GM21786 (cell line): Measurements from ENCODE around the gene AGPAT4.

ENCODE experiments used
- ATAC-seq: cut with Tn5 transposase; IDR thresholded peaks from one replicate; pipeline ENCODE4 v1.9.1; 2021; ENCODE audit not compliant: unreplicated experiment

Gene AGPAT4

DNA sequence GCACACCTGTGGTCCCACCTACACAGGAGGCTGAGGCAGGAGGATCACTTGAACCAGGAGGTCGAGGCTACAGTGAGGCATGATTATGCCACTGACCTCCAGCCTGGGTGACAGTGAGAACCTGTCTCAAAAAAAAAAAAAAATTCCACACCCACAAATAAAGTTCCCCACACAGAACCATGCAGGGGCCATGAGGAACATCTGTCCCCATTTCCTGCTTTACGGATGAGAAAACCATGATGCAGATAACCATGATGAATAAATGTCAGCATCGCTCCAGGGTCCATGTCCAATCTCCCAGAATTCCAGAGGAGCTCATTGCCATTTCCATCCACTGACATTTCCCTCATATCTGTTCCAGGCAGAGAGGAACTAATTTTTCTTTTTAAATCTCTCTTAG, 16.9 kb upstream of the AGPAT4 start:
- no peak for ATAC-seq

DNA sequence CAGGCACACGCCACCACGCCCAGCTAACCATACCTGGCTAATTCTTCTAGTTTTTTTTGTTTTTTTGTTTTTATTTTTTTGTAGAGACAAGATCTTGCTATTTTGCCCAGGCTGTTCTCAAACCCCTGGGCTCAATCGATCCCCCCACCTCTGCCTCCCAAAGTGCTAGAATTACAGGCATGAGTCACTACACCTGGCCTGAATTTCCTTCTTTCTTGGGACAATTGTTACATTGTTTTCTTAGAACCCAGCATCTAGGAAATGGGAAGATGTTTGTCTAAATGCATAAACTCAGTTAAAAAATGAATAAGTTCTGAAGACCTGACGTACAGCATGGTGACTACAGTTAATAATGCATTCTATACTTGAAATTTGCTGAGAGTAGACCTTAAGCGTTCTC, 10.8 kb upstream of the AGPAT4 start:
- ATAC-seq = no peak

DNA sequence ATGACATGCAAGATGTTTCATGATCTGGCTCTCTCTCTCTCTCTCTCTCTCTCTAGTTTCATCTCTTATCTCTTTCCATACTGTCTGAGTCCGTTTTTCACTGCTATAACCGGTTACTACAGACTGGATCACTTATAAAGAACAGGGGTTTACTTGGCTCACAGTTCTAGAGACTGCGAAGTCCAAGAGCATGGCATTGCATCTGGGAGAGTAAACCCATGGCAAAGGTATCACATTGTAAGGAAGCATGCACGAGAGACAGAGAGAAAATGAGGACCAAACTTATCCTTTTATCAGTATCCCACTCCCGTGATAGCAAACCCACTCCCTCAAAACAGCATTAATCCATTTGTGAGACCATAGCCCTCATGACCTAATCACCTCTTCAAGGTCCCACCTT, 7.2 kb upstream of the AGPAT4 start:
- no peak for ATAC-seq

DNA sequence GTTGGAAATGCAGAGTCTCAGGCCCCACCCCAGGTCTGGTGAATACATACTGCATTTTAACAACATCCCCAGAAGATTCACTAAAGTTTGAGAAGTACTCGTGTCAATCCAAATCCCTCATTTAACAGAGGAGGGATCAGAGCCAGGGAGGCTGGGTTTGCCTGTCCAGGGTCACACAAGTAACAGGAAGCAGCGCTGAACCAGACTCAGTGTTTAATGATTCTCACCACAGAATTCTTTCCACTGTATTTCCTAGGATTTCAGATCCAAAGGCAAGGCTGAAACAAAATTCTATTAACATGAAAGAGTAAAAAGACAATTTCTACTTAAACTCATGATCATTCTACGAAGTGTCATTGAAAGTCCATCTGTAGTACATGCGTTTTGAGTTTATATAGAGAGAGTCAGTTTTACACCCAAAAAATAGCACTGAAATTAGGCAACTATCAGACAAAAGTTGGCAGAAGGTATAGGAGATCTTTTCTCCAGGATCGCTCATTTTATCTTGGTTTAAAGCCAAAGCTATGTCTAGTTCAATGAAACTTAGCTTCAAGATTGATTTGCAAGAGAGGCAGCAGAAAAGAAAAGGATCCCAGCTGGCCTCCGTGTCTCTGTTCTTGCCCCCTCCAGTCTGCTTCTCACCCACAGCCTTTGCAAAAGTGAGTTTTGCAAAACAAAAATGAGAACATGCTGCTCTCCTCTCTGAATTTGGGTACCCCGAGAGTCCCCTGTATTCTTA, 6.0 kb upstream of the AGPAT4 start:
- no peak for ATAC-seq

DNA sequence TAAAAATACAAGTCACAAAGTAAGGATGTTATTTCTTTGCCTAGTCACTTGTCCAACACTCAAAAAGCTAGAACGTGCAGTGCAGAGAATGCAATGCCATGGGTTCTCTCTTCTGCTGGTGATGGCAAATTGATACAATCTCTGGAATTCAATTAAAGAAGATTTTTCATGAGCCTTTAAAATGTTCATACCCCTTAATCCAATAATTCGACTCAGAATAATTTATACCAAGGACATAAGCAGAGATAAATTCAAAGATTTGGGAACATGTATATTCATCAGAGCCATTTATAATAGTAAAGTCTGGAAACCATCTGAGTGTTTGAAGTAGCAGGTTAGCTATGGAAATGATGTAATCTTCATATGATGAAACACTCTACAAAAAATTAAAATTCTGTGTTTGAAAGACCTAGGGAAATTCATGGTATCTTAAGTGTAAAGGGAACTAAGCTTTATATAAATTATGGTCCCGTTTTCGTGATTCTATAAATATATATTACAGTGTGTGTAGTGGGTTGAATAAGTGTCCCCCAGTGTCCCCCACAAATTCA, 2.8 kb upstream of the AGPAT4 start:
- ATAC-seq = no peak

DNA sequence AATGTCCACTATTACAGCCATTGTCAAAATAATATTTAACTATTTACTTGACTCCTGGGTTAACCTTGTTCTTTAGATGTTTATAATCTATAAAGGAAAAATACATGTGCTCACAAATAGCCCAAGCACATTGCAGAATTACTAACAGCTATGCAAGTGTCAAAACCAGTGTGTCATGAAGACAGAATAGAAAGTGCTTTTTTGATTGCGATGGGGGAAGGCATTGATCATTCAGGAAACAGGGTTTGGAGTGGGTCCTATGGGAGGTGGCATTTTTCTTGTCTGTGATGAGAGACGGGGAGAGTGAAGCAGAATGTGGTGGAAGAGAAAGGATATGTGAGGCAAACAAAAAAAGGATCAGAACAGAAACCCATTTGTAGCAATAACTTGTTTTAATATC, 1.0 kb upstream of the AGPAT4 start:
- no peak for ATAC-seq

DNA sequence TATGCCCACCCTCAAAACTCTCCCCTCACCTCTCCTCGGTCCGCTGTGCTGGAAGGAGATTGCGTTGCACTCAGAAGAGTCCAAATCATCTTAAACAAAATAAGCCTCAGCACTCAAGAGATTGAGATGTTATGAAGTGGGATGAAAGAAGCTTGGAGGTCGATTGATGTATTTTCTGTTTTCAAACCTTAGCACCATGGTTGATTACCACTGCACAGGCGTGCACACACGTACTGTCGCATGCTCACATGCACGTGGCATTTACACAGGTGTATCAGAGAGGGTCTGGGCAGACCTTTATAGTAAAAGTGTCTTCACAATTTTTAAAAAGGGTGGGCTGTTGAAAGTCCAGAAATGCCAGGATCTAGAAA, 612 bp upstream of the AGPAT4 start:
- no peak for ATAC-seq

DNA sequence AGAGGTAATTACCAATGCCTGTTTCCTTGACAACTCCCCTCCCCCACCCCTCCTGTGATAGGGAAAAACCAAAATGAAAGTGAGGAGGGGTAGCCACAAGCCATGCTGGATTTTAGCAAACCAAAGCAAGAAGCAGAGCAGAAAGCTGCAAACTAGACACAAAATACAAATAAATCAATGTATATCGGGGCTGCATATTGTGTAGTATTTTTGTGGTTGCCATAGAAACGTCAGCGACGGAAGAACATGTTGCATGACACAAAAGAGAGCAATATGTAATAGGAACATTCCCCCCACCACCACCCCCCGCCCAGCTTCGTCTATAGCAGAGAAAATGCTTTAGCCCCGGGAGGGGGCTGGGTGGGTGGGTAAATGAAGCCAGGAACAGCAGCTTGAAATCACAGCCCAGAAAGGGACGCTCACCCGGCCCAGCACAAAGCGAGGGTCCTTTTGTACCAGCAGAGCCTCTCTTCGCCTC, 548 bp downstream of the AGPAT4 start:
- ATAC-seq = no peak

DNA sequence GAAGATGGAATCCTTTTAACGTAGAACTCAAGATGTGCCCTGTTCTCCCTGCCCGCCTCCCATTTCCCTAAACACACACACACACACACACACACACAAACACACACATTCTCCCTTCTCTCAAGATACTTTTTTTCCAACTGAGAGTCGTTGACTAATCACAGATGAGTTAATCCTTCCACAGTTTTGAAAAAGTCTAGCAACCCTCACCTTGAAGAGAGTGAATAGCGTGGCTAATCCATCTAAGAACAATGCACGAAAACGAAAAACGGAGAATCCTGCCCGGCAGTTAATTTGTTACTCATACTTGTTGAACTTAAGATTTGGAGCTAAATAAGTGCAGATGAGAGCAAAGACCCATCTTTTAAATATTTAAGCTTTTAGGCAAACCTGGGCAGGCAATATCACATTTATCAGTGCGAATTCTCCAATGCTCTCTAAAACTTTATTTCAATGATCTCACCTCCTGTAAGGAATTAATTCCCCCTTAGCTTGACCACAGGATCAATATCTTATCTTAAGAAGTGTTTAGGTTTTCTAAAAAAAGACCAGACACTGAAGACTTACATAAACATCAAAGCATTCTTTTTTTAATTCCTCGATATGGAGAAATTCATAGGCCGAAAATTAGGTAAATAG, 1.1 kb downstream of the AGPAT4 start:
- ATAC-seq = no peak

DNA sequence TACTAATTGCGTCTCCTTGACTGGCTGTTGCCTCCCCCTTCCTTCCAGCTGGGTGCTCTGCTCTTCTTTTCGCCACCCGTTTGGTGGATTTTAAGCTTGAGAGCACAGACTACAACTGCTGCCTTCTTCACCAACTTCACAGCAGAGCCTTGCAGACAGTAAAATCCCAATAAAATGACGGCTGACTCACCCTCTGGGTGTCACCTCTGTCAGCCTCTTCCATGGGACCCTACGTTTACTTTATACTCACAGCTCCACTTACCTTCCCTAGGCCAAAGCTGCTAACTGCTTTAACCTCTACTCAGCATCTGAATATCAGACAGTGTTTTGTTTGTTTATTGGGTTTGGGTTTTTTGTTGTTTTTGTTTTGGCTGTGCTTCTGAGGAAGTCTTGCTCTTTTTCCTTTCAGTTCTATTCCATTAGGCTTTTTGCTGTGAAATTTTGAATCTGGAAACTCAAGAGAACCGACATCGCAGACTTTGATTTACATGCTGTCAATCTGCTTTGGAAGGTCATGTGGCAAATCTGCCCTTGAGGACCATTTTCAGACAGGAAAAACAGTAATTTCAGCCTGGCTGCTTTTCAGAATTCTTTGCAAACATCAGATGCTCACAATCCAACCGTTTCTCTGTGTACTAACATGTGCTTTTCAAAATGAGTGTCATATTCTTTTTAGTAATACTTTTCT, 2.4 kb downstream of the AGPAT4 start:
- ATAC-seq = no peak

DNA sequence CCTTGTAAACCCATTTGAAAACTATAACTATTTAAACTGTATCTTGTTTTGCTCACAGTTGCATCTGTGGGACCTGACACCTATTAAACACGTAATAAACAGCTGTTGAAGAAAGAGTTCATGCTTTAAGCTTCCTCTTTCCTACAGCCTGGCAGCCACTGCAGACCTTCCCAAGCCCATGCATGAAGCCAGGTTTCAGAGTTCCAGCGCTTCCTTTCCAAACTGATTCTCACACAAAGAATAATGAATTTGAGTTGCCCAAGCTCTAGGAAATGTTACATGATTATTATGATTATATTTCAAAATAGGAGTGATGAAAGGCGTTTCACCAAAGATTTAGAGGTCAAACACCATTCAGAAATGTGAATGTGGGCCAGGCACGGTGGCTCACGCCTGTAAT, 3.7 kb downstream of the AGPAT4 start:
- no peak for ATAC-seq

DNA sequence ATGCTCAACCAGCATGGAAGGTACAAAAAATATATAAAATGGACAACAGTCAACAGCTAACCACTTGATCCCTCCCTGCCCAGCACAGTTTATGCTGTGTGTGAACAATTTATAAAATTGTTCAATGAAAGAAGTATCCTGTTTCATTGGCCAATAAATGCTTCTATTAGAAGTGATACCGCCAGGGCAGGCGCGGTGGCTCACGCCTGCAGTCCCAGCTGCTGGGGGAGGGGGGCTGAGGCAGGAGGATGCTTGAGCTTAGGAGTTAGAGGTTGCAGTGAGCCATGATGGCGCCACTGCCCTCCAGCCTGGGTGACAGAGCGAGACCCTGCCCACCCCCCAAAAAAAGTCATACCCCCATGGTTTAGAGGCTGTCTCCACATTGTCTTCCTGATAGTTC, 4.6 kb downstream of the AGPAT4 start:
- ATAC-seq = no peak

DNA sequence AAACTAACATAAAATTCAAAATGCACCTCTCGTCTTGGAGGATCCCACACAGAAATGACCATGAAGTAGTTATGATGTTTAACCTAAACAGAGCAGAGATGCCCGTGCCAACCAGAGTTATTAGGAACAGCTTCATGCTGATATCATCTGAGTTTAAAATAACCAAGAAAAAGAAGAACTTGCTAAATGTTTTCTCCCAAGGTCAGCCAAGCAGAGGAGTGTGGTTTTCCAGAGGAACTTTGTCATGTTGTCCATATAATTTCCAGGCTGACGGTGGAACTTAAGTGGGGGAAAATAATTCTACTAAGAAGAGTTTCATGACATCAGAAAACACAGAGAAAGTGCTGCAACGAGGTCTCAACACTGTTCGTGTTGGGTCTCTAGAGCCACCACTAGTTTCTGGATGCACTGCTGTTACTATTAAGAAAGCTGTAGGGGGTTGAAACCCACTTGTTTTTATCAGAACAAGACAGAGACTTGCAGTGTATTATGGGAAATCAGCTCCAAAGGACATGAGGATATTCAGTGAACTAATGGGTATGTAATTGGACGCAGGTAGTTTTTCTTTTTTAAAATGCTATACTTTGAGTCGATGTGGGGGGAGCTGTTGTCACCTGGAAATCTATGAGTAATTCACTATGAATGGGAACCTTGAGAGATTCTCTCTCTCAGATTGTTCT, 5.2 kb downstream of the AGPAT4 start:
- ATAC-seq = no peak

DNA sequence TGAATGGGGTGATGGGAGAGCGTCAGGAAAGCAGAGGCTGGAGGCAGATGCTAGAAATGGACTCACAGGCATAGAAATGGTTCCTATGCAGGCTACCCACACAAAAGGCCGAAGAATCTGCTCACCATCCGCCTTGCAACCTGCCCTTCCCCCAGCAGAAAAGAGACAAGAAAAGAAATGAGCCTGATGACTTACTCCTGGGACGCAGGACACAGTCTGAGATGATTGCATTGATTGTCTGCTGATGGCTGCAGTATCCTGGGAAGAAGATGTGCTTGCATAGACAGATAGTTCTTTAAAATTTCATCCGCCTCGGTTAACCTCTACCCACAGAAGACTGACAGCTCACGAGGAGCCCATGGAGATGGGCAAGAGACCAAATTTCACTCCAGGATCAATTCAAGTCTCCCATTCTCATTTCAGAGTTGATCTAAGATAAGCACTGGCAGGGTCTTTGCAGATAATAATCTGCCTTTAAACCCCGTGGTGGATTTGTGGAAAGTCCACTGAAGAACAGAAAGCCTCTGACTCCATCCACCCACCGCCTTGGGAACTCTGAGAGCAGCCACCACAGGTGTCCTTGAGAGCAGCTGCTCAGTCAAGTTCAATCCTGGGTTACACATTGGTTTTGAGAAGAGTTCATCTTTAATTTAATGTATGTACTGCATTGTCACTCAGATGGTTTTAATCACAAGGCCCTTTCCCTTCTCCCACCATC, 7.2 kb downstream of the AGPAT4 start:
- no peak for ATAC-seq

DNA sequence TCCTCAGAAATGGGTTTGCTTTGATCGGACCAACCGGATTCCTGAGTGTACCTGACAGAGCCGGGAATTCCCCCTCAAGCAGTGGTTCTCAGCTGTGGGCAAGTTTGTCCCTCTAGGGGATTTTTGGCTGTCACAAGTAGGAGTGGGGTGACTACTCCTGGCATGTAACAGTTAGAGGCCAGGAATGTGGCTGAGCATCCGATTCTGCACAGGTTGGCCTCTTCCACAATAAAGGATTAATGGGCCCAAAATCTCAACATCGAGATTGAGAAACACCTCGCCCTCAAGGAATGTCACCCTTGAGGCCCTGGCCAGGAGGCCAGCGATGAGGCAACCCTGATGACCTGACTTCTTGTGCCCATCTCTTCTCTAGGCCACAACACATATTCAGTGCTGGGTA, 7.9 kb downstream of the AGPAT4 start:
- ATAC-seq = no peak

DNA sequence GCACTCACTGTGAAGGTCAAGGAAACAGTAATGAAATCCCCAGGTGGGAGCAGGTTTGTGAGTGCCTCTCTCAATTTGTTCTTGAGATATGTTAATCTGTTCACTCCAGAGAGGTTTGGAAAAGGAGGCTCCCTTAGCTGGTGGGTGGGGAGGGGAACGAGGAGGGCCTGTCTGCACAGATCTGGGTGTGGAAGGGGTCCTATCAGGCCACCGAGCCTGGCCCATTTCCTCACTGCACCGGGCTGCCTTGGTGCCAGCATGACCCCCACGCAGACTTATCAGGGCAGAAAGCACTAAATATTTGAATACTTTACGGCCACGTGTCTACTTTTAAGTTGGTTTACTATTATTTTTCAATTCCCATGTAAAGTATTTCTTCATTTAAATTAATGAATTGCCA, 8.3 kb downstream of the AGPAT4 start:
- ATAC-seq = no peak

DNA sequence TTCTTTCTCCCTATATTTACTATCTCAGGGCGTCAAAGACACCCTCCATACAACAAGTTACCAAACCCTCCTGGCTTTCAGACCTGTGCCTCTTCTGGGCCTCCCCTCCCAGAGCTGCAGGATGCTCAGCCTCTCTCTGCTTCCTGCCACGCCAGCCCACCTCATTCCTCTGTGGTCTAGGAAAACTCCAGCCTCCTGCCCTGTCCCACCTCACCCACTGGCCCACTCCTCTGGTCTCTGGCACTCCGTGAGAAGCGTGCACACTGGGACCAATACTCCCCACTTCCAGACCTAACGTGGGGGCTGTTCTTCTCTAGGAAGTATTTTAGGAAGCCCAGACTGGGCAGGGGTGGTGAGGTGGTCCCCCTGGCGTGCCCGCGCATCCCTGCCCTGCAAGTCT, 9.7 kb downstream of the AGPAT4 start:
- ATAC-seq = no peak

DNA sequence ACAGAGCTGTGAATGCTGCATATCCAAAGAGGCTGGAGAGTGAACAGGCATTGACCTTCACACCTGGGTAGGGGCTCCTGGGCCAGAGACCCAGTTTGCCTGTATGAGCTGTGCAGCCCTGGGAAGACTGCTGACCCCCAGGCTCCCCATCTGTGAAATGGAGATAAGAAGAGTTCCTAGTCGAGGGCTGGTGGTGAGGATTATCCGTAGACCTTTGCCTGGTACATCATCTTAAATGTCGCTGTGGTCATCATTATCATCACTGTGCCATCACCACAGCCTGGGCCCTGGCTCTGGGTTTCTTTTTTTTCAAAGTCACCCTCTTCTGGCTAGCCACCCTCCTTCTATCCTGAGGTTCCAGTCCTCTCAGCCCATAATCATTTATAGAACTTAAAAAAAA, 12.0 kb downstream of the AGPAT4 start:
- ATAC-seq = no peak

DNA sequence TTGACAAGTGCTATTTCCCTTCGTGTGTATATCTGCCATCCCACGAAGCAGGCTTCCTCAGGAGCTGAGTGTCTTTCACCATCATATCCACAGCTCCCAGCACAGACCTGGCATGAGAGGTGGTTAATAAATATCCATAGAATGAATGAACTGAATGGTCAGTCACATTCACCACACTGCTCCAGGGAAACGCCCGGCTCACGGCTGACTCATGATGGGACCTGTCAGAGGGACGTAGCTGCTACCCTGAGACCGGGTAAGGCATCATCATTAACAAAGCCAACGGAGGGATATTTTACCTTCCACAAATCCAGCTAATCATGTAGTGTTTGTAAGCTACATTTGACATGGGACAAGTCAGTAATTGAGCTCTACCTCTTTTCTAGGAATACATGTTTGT, 12.5 kb downstream of the AGPAT4 start:
- ATAC-seq = no peak

DNA sequence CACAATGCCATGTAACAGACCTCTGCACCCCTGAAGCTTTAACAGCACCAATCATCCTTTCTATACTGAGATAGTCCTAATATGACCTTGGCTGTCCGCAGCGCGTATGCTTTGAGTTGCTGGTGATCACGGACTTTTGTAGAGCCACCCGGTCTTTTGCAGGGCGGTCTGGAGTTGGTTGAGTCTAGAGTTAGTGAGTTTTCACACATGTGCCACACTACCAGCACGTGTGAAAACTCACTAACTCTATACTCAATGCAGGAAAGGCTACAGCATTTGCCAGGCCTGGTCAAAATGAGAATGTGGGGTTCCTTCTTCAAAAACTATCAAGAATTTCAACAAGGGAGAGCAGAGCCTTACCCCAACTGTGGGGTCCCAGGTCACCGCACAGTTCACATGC, 14.6 kb downstream of the AGPAT4 start:
- ATAC-seq = no peak
